Dendritic cell treated with granulocyte-macrophage colony-stimulating factor and Interleukin-4, amounts not matched to agents 40 ng/mL and 50 ng/mL, for 4 days (primary cell): Measurements from ENCODE around the gene KRTAP21-3.
"Not testable (repeated sequence)": the region's sequence is repeated elsewhere in the genome, so short reads cannot be mapped to it uniquely, and the experiment has no call there.

Source experiments
- H3K27ac Mint-ChIP-seq: one replicate; pipeline ENCODE4 v1.8.0; 2022; ENCODE audit warnings: mild to moderate bottlenecking, mixed read lengths
- H3K27me3 Mint-ChIP-seq: one replicate; pipeline ENCODE4 v1.8.0; 2022; ENCODE audit warnings: mild to moderate bottlenecking, mixed read lengths
- H3K36me3 Mint-ChIP-seq: one replicate; pipeline ENCODE4 v1.8.0; 2022; ENCODE audit warnings: low read depth, mixed read lengths
- H3K4me1 Mint-ChIP-seq: one replicate; pipeline ENCODE4 v1.8.0; 2022; ENCODE audit warnings: low read depth, mixed read lengths
- H3K4me3 Mint-ChIP-seq: one replicate; pipeline ENCODE4 v1.8.0; 2022; ENCODE audit warnings: mild to moderate bottlenecking, moderate library complexity, mixed read lengths
- H3K9me3 Mint-ChIP-seq: one replicate; pipeline ENCODE4 v1.8.0; 2022; ENCODE audit warnings: mixed read lengths
- intact Hi-C: fragments of 100-400 bp; cut with micrococcal nuclease; formaldehyde crosslinking; loops from one replicate; pipeline ENCODE4 v1.15.0; 2022

KRTAP21-3 gene, protein sequence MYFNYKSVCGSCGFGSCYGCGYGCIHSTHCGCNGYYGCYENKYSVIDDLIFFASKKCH

DNA sequence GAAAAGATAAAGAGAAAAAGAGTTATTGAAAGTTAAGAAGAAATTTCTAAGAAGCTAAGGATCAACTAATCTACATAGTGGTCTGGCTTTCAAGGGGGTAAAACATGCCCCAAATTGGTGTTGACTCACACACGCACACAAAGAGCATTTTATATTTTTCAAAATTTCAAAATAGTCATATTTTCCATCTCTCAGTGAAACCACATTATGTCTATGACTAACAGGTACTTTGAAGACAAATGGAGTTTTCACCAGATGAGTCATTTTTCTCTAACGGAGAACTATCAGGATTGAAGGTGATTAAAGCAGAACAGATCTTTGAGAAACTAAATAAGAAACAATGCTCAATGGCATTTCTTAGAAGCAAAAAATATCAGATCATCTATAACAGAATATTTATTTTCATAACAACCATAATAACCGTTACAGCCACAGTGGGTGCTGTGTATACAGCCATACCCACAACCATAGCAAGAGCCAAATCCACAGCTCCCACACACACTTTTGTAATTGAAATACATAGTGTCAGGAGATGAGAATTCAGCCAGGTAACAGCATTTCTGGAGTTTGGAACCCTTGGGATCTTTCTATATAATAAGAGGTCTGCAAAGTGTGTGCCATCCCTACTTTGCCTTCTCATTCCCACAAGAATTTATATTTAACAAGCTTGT, at the start of gene KRTAP21-3:
Gene KRTAP21-3 (minus strand): TSS at position 539 of the 671 bp plus-strand sequence. CDS start 18 bp downstream, at position 521.
- intact Hi-C loops, result no loop called here
- Mint-ChIP-seq H3K36me3 (no peaks in the 10 kb centered on the region), H3K27ac (no peak within 1 kb of the TSS), H3K9me3 (peaks cover 29% of the 10 kb centered on the region), H3K4me3 (no peak within 1 kb of the TSS), H3K27me3 (no peaks in the 10 kb centered on the region), H3K4me1 (no peaks in the 10 kb centered on the region)

DNA sequence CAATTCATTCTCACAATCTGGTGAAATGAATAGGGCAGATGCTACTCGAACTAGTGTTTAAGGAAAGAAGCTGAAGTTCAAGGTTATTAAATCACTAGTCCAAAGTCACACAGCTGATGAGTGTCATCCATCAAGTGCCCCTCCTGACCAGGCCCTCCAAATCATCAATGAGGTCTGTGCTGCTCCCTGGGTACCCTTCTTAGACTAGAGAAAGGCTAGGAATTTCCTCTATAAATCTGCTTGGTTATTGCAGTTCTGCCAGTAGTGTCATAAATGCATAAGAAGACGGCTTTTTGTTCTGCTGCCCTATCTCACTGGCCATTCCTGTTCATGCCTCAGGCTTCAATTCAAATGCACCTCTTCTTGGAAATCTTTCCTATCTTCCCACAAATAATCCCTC, 42.2 kb upstream of the KRTAP21-3 start:
- Mint-ChIP-seq H3K4me3 (no peak overlapping the region), H3K4me1 (no peaks in the 10 kb centered on the region), H3K27ac (no peak overlapping the region), H3K36me3 (no peaks in the 10 kb centered on the region), H3K27me3 (no peaks in the 10 kb centered on the region), H3K9me3 (peaks cover 35% of the 10 kb centered on the region)
- intact Hi-C loops, result no loop called here

DNA sequence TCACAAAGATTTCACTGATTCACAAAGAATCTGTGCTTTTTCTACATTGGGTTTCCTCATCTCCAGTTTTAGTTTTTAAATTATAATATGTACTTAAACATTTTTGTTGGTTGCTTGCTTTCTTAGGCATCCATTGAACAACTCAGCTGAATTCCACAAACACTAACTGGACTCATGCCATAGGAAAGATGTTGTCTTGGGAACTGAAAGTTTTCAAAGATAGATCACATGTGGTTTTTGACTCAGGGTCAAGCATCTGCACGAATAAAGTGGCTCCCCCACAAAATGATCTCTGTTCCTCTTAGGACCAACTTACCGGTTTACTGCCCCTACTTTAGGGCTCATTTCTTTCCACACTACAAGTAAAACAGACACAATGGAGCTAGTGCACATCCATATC, 39.7 kb upstream of the KRTAP21-3 start:
- H3K36me3 Mint-ChIP-seq, result no peaks in the 10 kb centered on the region
- intact Hi-C loops, result no loop called here

DNA sequence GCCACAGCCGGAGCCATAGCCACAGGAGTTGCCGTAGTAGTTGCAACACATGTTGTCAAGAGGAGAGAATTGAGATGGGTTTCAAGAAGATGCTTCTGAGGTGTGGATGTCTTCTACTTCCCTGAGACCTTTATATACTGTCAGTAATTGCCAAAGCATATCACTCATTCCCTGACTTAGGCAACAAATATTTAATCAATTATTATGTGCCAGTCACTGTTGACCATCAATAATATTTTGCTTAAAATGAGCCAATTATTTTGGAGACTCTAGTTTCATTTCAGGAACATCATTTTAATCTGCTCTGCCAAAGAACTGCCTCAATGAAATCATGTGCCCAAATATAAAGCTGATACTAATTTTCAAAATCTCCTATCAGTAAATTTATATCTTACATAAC, 36.8 kb upstream of the KRTAP21-3 start, which contains the start of gene KRTAP21-1:
Gene KRTAP21-1 (minus strand): TSS at position 101 of the 400 bp plus-strand sequence. CDS start 50 bp downstream, at position 51.
- intact Hi-C loops, H3K27ac Mint-ChIP-seq, H3K27me3 Mint-ChIP-seq, H3K4me3 Mint-ChIP-seq, H3K4me1 Mint-ChIP-seq, H3K36me3 Mint-ChIP-seq: not testable (repeated sequence)
- H3K9me3 Mint-ChIP-seq, result peaks cover 32% of the 10 kb centered on the region

More for the DNA sequence above, 39.7 kb upstream of the KRTAP21-3 start:
- Mint-ChIP-seq H3K27ac (no peak overlapping the region), H3K4me1 (no peaks in the 10 kb centered on the region), H3K4me3 (no peak overlapping the region), H3K27me3 (no peaks in the 10 kb centered on the region), H3K9me3 (peaks cover 36% of the 10 kb centered on the region)

DNA sequence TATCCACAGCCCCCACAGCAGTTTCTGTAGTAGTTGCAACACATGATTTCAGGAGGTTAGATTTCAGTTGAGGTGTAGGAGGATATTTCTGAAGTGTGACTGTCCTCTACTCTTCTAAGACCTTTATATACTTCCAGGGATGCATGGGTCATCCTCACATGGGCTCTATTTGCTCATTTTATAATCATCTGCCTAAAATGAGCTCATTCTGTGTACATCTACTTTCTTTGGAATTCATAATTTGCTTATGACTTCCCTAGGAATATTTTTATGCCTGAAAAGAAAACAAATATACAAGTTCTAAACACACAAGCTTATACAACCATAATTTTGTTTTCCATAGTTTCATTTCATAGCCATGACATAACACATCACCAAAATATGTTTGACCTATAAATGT, 28.6 kb upstream of the KRTAP21-3 start, which contains the start of gene KRTAP21-2:
Gene KRTAP21-2 (minus strand): TSS at position 101 of the 400 bp plus-strand sequence. CDS start 57 bp downstream, at position 44.
- intact Hi-C loops, result no loop called here
- Mint-ChIP-seq H3K27me3 (no peaks in the 10 kb centered on the region), H3K4me1 (no peaks in the 10 kb centered on the region), H3K27ac (no peak within 1 kb of the TSS), H3K9me3 (peaks cover 17% of the 10 kb centered on the region), H3K36me3 (no peaks in the 10 kb centered on the region), H3K4me3 (no peak within 1 kb of the TSS)

DNA sequence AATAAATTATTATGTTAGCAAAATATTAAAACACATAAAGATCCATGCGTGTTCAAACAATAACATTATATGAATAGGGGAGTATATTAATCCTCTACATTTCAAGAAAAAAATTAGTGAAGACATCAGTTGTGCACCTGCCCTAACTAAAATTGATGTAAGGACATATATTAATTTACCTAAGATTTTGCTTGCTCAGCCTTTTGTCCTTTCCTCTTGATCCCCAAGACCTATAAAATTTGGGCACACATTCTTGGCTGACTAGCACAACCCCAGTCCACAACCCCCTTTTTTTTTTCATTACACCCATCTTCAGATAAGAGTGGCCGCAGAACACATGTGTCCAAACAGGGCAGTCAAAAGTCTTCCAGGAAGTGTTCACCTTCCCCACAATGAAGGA, 21.9 kb upstream of the KRTAP21-3 start:
- no peaks in the 10 kb centered on the region for H3K27me3 Mint-ChIP-seq
- H3K4me1 Mint-ChIP-seq, result no peaks in the 10 kb centered on the region
- intact Hi-C loops, result no loop called here
- no peak overlapping the region for H3K27ac Mint-ChIP-seq
- H3K9me3 Mint-ChIP-seq, result peaks cover 35% of the 10 kb centered on the region
- no peak overlapping the region for H3K4me3 Mint-ChIP-seq
- H3K36me3 Mint-ChIP-seq, result no peaks in the 10 kb centered on the region

DNA sequence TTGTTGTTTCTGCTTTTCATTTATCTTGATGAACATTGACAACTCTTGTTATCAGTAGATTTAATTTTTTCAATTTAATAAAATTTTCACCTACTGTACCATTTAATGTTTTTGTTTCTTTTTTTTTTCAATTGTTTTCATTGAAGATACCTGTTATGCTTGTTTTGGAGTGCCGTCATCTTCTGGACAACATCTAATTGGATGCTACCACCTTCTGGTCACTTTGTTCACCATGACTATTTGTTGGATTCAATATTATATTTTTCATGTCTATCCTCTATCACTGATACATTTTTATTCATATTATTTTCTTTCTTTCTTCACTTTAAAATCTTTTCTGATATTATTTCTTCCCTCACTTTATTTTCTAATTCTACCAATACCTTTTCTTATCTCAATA, 14.4 kb upstream of the KRTAP21-3 start:
- Mint-ChIP-seq H3K9me3 (peaks cover 17% of the 10 kb centered on the region), H3K4me1 (no peaks in the 10 kb centered on the region), H3K4me3 (no peak overlapping the region), H3K27ac (no peak overlapping the region), H3K36me3 (no peaks in the 10 kb centered on the region), H3K27me3 (no peaks in the 10 kb centered on the region)
- intact Hi-C loops, result no loop called here

DNA sequence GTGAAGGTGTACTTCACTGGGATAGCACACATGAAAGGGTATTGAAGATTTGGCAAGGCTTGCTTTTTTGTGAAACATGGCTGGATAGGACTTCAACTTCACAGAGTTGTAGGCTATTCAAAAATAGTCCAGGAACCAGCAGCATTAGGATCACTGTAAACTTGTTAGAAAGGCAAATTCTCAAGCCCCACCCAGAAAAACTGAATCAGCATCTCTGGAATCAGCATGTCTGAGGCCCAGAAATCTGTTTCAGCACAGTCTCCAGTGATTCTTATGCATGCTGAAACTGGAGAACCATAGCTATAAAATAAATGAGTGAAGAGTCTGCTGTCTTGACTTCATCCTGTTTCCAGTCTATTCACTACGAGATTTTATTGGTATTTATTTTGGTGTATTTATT, 8.1 kb upstream of the KRTAP21-3 start:
- Mint-ChIP-seq H3K27me3 (no peaks in the 10 kb centered on the region), H3K36me3 (no peaks in the 10 kb centered on the region), H3K4me1 (no peaks in the 10 kb centered on the region), H3K27ac (no peak overlapping the region), H3K4me3 (no peak overlapping the region), H3K9me3 (peaks cover 65% of the 10 kb centered on the region)
- intact Hi-C loops, result no loop called here

DNA sequence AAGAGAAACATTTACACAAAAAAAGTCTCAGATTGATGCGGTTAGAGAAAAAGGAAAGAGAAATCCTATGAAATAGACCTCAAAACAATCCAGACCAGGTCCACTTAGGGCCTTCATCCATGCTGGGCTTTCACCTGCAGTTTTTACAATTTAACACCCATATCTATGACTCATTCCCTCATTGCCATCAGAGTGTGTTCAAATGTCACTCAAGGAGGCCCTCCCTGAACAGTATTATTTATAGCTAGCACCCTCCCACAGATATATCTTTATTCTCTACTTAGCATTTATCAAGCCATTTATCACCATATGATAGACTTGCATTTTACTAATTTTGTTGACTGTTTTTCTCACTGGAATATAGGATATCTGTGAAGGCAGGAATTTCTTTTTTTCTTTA, 824 bp upstream of the KRTAP21-3 start:
- H3K4me1 Mint-ChIP-seq, result no peaks in the 10 kb centered on the region
- H3K27ac Mint-ChIP-seq, result no peak overlapping the region
- no peak overlapping the region for H3K4me3 Mint-ChIP-seq
- H3K36me3 Mint-ChIP-seq, result no peaks in the 10 kb centered on the region
- intact Hi-C loops, result no loop called here
- H3K27me3 Mint-ChIP-seq, result no peaks in the 10 kb centered on the region
- peaks cover 29% of the 10 kb centered on the region for H3K9me3 Mint-ChIP-seq

DNA sequence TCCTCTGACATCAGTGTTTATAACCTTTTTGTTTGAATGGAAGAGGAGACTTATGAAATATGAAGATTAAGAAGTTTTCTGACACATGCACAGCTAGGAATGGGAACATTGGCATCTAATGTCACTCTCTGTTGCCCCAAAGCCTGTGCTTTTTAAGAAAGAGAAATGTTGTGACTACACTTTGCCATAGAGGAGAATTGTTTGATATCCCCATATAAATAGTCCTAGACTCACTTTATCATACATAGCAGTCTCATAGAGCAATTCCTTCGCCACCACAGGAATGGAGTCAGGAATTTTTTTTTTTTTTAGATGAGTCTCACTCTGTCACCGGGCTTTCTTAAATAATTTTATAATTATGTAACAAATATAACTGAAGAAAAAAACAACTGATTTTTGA, 1.5 kb downstream of the KRTAP21-3 start:
- Mint-ChIP-seq H3K27me3 (no peaks in the 10 kb centered on the region), H3K4me1 (no peaks in the 10 kb centered on the region), H3K4me3 (no peak overlapping the region), H3K27ac (no peak overlapping the region), H3K9me3 (peaks cover 26% of the 10 kb centered on the region), H3K36me3 (no peaks in the 10 kb centered on the region)
- intact Hi-C loops, result no loop called here

DNA sequence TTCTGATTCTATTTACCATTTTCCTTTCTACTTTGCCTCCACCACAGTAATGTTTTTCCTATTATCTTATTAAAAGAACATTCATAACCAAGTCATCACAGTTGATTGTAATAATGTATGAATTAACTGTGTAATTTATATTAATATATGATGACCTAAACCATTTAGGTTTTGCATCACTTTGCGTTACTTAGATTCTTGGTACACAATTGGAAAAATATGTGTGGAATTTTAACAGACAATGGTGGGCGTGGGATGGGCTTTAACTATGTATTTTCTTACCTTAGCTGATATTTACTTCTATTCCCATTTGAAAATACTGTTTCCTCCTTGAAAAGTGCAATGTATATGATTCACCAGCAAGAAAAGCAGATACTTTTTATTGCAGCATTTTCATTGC, 3.6 kb downstream of the KRTAP21-3 start:
- Mint-ChIP-seq H3K36me3 (no peaks in the 10 kb centered on the region), H3K9me3 (peaks cover 39% of the 10 kb centered on the region), H3K4me3 (no peak overlapping the region), H3K27ac (no peak overlapping the region), H3K4me1 (no peaks in the 10 kb centered on the region), H3K27me3 (no peaks in the 10 kb centered on the region)
- intact Hi-C loops, result no loop called here

DNA sequence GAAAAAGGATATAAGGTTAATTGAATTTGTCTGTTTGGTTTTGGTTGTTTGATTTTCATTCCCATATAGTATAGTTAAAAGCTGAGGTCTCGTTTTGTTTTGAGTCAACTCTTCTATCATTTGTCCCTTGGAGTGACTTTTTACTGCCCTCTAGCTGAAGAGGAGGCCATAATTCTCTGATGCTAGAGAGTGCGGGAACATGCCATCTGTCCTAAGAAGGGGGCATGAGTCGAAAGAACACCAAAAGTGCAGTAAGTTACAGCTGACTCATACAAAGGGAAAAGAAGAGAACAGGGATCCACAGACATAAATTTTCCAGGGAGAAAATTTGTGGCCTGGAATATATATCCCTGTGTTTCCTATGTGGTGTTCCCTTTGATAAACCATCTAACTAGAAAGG, 4.1 kb downstream of the KRTAP21-3 start:
- no peak overlapping the region for H3K27ac Mint-ChIP-seq
- no peaks in the 10 kb centered on the region for H3K36me3 Mint-ChIP-seq
- intact Hi-C loops, result no loop called here
- H3K4me3 Mint-ChIP-seq, result no peak overlapping the region
- no peaks in the 10 kb centered on the region for H3K4me1 Mint-ChIP-seq
- peaks cover 39% of the 10 kb centered on the region for H3K9me3 Mint-ChIP-seq
- H3K27me3 Mint-ChIP-seq, result no peaks in the 10 kb centered on the region

DNA sequence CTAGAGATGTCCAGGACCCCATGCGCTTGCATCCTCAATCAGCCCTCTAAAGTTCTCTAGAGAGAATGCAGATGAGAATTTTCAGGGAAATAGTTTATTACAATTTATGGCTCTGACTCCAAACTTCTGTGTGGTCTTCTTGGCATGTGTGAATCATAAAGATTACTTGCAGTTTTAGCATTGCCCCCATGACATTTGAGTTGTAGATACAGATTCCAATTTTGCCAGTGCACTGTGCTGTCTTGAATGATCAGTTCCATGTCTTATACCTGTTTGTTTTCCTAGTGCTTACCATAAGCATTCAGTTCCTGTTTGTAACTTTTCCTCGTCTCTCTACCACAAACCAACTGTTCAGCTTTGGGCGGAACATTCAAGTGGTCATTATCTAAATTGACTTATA, 4.8 kb downstream of the KRTAP21-3 start:
- no peak overlapping the region for H3K27ac Mint-ChIP-seq
- no peaks in the 10 kb centered on the region for H3K4me1 Mint-ChIP-seq
- H3K27me3 Mint-ChIP-seq, result no peaks in the 10 kb centered on the region
- intact Hi-C loops, result no loop called here
- H3K36me3 Mint-ChIP-seq, result no peaks in the 10 kb centered on the region
- peaks cover 39% of the 10 kb centered on the region for H3K9me3 Mint-ChIP-seq
- no peak overlapping the region for H3K4me3 Mint-ChIP-seq

DNA sequence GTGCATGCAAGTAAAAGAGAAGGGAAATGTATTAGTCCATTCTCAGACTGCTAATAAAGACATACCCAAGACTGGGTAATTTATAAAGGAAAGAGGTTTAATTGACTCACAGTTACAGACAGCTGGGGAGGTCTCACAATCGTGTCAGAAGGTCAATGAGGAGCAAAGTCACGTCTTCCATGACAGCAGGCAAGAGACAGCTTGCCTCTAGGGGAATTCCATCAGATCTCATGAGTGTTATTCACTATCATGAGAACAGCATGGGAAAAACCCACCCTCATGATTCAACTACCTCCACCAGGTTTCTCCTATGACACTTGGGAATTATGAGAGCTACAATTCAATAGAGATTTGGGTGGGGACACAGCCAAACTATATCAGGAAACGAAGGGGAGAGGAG, 8.1 kb downstream of the KRTAP21-3 start:
- Mint-ChIP-seq H3K27me3 (no peaks in the 10 kb centered on the region), H3K4me1 (no peaks in the 10 kb centered on the region), H3K4me3 (no peak overlapping the region), H3K36me3 (no peaks in the 10 kb centered on the region), H3K27ac (no peak overlapping the region), H3K9me3 (peaks cover 39% of the 10 kb centered on the region)
- intact Hi-C loops, result no loop called here

DNA sequence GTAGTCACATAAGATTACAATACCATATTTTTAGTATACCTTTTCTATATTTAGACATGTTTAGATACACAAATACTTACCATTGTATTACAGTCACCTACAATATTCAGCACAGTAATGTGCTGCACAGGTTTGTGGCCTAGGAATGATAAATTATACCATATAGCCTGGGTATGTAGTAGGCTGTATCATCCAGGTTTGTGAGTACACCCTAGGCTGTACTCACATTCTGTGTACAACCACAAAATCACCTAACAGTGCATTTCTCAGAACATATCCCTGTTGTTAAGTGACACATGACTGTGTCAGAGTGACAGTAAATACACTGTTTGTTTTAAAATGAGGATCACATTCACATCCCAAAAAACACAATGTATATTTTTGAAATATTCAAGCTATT, 11.2 kb downstream of the KRTAP21-3 start:
- no peaks in the 10 kb centered on the region for H3K4me1 Mint-ChIP-seq
- peaks cover 22% of the 10 kb centered on the region for H3K9me3 Mint-ChIP-seq
- H3K27ac Mint-ChIP-seq, result no peak overlapping the region
- intact Hi-C loops, result no loop called here
- no peaks in the 10 kb centered on the region for H3K36me3 Mint-ChIP-seq
- no peak overlapping the region for H3K4me3 Mint-ChIP-seq
- no peaks in the 10 kb centered on the region for H3K27me3 Mint-ChIP-seq
